Loucy (cell line): ENCODE results near the gene ZNF358.

Source experiments
- EZH2phosphoT487 ChIP-seq: fragments of 200-600 bp; IDR thresholded peaks from 2 replicates; pipeline ENCODE4 v1.6.1; 2018; ENCODE audit warnings: antibody characterized with exemption, mild to moderate bottlenecking, moderate library complexity, borderline replicate concordance
- TF ChIP-seq, protein P1 (sequence below): fragments of 200-600 bp; sonication (generic); conservative IDR thresholded peaks from 2 replicates; pipeline ENCODE4 v1.5.1; 2014; ENCODE audit warnings: mild to moderate bottlenecking, antibody characterized with exemption, low read length

DNA sequence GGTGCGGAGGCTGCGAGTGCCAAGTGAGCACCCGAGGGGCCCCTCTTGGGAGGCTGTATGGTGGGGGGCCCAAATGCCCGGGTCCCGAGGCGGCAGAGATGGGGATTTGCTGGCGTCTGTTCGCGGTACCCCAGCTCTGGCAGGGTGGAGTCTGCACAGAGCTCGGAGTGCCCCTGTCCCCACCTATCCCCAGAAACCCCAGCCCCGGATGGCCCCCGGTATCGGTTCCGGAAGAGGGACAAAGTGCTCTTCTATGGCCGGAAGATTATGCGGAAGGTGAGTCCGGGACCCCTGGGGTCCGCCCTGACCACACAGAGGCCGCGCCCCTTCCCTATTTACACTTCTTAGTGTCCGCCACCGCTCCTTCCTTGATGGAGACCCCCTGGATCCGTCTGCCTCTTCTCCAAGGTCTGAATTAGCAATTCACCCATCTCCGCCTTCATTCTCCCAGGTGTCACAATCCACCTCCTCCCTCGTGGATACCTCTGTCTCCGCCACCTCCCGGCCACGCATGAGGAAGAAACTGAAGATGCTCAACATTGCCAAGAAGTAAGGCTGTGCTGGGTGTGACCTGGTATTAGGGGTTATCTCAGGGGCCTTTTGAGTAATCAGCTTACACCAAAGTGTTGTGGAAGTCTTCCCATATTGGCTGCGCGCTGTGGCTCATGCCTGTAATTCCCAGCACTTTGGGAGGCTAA lies 20.2 kb downstream of the ZNF358 start:
- TF ChIP-seq, protein P1, sequence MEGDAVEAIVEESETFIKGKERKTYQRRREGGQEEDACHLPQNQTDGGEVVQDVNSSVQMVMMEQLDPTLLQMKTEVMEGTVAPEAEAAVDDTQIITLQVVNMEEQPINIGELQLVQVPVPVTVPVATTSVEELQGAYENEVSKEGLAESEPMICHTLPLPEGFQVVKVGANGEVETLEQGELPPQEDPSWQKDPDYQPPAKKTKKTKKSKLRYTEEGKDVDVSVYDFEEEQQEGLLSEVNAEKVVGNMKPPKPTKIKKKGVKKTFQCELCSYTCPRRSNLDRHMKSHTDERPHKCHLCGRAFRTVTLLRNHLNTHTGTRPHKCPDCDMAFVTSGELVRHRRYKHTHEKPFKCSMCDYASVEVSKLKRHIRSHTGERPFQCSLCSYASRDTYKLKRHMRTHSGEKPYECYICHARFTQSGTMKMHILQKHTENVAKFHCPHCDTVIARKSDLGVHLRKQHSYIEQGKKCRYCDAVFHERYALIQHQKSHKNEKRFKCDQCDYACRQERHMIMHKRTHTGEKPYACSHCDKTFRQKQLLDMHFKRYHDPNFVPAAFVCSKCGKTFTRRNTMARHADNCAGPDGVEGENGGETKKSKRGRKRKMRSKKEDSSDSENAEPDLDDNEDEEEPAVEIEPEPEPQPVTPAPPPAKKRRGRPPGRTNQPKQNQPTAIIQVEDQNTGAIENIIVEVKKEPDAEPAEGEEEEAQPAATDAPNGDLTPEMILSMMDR = no peak
- TF ChIP-seq EZH2phosphoT487 = no peak
